HL-60/S4 treated with retinoic acid at 250 ng/mL for 4 days and 3 days (cell line): ENCODE data around the gene TCF12.

Experiments used
- in situ Hi-C: fragments of 300-500 bp; cut with MboI; formaldehyde crosslinking; loops from 2 replicates; pipeline ENCODE4 v1.7.0; 2022; ENCODE audit warnings: low sequenced_read_pairs

Gene TCF12

GRCh38 chr15:56918046-56918938 is at the start of gene TCF12:
Gene TCF12, plus strand, starts transcription at chr15:56918644. Its CDS starts 1,270 bp downstream, at chr15:56919914.
- in situ Hi-C loops, result loop anchor here (25.0 kb wide), 1 partner anchor 394 kb away; no protein-coding TSS in a partner anchor

- in situ Hi-C loops, result no loop called here
These were observed 48.9 kb upstream of the TCF12 start for GRCh38 chr15:56869573-56869972.

- in situ Hi-C loops, result loop anchor here (10.0 kb wide), 1 partner anchor 376 kb away; no protein-coding TSS in a partner anchor
These were observed 47.3 kb upstream of the TCF12 start for GRCh38 chr15:56871185-56871584.

GRCh38 chr15:56871867-56872266 is 46.6 kb upstream of the TCF12 start:
- in situ Hi-C loops, result loop anchor here (10.0 kb wide), 1 partner anchor 377 kb away; no protein-coding TSS in a partner anchor

- in situ Hi-C loops, result loop anchor here (10.0 kb wide), 1 partner anchor 383 kb away; no protein-coding TSS in a partner anchor
These were observed 41.0 kb upstream of the TCF12 start for GRCh38 chr15:56877255-56877970.

- in situ Hi-C loops, result loop anchor here (10.0 kb wide), 1 partner anchor 385 kb away; no protein-coding TSS in a partner anchor
These were observed 38.9 kb upstream of the TCF12 start for GRCh38 chr15:56879502-56879901.

GRCh38 chr15:56883088-56883487 is 35.4 kb upstream of the TCF12 start:
- in situ Hi-C loops, result no loop called here

GRCh38 chr15:56886363-56886931 is 32.0 kb upstream of the TCF12 start:
- in situ Hi-C loops, result no loop called here

- in situ Hi-C loops, result no loop called here
These were observed 31.3 kb upstream of the TCF12 start for GRCh38 chr15:56886932-56887781.

- in situ Hi-C loops, result no loop called here
These were observed 30.5 kb upstream of the TCF12 start for GRCh38 chr15:56887782-56888438.

- in situ Hi-C loops, result no loop called here
These were observed 28.4 kb upstream of the TCF12 start for GRCh38 chr15:56890038-56890437.

GRCh38 chr15:56891852-56892440 is 26.5 kb upstream of the TCF12 start:
- in situ Hi-C loops, result no loop called here

GRCh38 chr15:56892659-56893363 is 25.6 kb upstream of the TCF12 start:
- in situ Hi-C loops, result no loop called here

- in situ Hi-C loops, result no loop called here
These were observed 25.1 kb upstream of the TCF12 start for GRCh38 chr15:56893364-56893678.

- in situ Hi-C loops, result no loop called here
These were observed 23.8 kb upstream of the TCF12 start for GRCh38 chr15:56894601-56895000.

- in situ Hi-C loops, result loop anchor here (25.0 kb wide), 1 partner anchor 410 kb away; no protein-coding TSS in a partner anchor
These were observed 16.5 kb upstream of the TCF12 start for GRCh38 chr15:56901931-56902330.

- in situ Hi-C loops, result loop anchor here (25.0 kb wide), 1 partner anchor 406 kb away; no protein-coding TSS in a partner anchor
These were observed 11.7 kb upstream of the TCF12 start for GRCh38 chr15:56906766-56907165.

- in situ Hi-C loops, result loop anchor here (25.0 kb wide), 1 partner anchor 402 kb away; no protein-coding TSS in a partner anchor
These were observed 7.6 kb upstream of the TCF12 start for GRCh38 chr15:56910801-56911200.

- in situ Hi-C loops, result loop anchor here (25.0 kb wide), 1 partner anchor 399 kb away; no protein-coding TSS in a partner anchor
These were observed 5.2 kb upstream of the TCF12 start for GRCh38 chr15:56913241-56913640.
